ENCODE data around the gene IBSP. TPM values are rescaled to one million over a fixed set of nuclear protein-coding genes. Genes with fewer than 3 reads are reported as not detected.

IBSP gene
- total and polyA plus RNA-seq, 7 donors = not detected

DNA sequence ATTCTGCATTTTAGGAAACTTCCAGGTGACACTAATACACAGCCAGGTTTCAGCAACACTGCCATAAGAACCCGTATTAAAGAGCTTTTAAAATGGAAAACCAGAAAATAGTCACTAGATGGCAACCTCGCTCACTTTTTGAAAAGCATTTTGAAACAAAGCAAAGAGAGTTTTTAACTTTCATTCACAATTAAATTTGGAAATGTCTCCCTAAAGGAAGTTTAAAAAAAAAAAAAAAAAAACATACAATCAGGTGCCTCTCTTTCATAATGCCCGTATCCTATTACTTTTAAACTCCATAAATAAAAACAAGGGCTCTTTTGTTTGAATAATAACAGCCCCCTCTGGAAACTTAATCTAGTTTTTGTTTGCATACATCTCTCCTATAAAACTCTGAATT is 53.8 kb downstream of the IBSP start:
- intact Hi-C loops (cut with DNase I) = loop anchor here (1.0 kb wide), 2 partner anchors 120 to 358 kb away; no protein-coding TSS in a partner anchor
- Histone ChIP-seq H3K27me3 (no peaks in the 10 kb centered on the region), H3K36me3 (no peaks in the 10 kb centered on the region), H3K9me3 (no peaks in the 10 kb centered on the region), H3K27ac (no peak overlapping the region), H3K4me1 (peaks cover 0 to 9% (median 0%) of the 10 kb centered on the region in 4 donors), H3K4me3 (no peak overlapping the region)
- 1% methylated on average over 3 of the region's 3 CpGs for WGBS, 2 donors
- TF ChIP-seq, protein P1, sequence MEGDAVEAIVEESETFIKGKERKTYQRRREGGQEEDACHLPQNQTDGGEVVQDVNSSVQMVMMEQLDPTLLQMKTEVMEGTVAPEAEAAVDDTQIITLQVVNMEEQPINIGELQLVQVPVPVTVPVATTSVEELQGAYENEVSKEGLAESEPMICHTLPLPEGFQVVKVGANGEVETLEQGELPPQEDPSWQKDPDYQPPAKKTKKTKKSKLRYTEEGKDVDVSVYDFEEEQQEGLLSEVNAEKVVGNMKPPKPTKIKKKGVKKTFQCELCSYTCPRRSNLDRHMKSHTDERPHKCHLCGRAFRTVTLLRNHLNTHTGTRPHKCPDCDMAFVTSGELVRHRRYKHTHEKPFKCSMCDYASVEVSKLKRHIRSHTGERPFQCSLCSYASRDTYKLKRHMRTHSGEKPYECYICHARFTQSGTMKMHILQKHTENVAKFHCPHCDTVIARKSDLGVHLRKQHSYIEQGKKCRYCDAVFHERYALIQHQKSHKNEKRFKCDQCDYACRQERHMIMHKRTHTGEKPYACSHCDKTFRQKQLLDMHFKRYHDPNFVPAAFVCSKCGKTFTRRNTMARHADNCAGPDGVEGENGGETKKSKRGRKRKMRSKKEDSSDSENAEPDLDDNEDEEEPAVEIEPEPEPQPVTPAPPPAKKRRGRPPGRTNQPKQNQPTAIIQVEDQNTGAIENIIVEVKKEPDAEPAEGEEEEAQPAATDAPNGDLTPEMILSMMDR (IDR thresholded peaks at IDR 0.05) = peak in 3 of 4 experiments; percentile 19 to 53 (median 26)
- TF ChIP-seq EP300 (IDR thresholded peaks at IDR 0.05) (no peak), POLR2AphosphoS5 (IDR thresholded peaks at IDR 0.05) (no peak)
- DNase-seq = no peak

GRCh38 chr4:87853891-87854290 is 54.5 kb downstream of the IBSP start:
- H3K36me3 ChIP-seq = no peaks in the 10 kb centered on the region
- no peak overlapping the region for H3K27ac ChIP-seq
- intact Hi-C loops (cut with DNase I) = loop anchor here (1.0 kb wide), 2 partner anchors 119 to 357 kb away; no protein-coding TSS in a partner anchor
- H3K27me3 ChIP-seq = no peaks in the 10 kb centered on the region
- H3K4me1 ChIP-seq = peaks cover 0 to 6% (median 0%) of the 10 kb centered on the region in 4 donors
- no peak for TF ChIP-seq EP300 (IDR thresholded peaks at IDR 0.05)
- TF ChIP-seq, protein P1 (IDR thresholded peaks at IDR 0.05) = no peak
- no peak for TF ChIP-seq POLR2AphosphoS5 (IDR thresholded peaks at IDR 0.05)
- no peak for TF ChIP-seq POLR2A (IDR thresholded peaks at IDR 0.05)
- no peak overlapping the region for H3K4me3 ChIP-seq
- no peak for DNase-seq
- H3K9me3 ChIP-seq = no peaks in the 10 kb centered on the region

- H3K9me3 ChIP-seq = no peaks in the 10 kb centered on the region
- TF ChIP-seq, protein P1 (IDR thresholded peaks at IDR 0.05) = no peak
- TF ChIP-seq EP300 (IDR thresholded peaks at IDR 0.05) (no peak), POLR2A (IDR thresholded peaks at IDR 0.05) (no peak), POLR2AphosphoS5 (IDR thresholded peaks at IDR 0.05) (no peak)
- no peaks in the 10 kb centered on the region for H3K4me1 ChIP-seq
- H3K36me3 ChIP-seq = no peaks in the 10 kb centered on the region
- no peaks in the 10 kb centered on the region for H3K27me3 ChIP-seq
- WGBS, 2 donors = 60 to 77% methylated on average over 8 of the region's 8 CpGs
- no peak for DNase-seq
- no peak overlapping the region for H3K4me3 ChIP-seq
- intact Hi-C loops (cut with DNase I) = no loop called here
- no peak overlapping the region for H3K27ac ChIP-seq
These were observed 56.2 kb downstream of the IBSP start for GRCh38 chr4:87855559-87855958.

- H3K27ac ChIP-seq = no peak overlapping the region
- intact Hi-C loops (cut with DNase I) = no loop called here
- DNase-seq = no peak
- H3K9me3 ChIP-seq = no peaks in the 10 kb centered on the region
- TF ChIP-seq EP300 (IDR thresholded peaks at IDR 0.05) = no peak
- no peak for TF ChIP-seq POLR2A (IDR thresholded peaks at IDR 0.05)
- no peak for TF ChIP-seq POLR2AphosphoS5 (IDR thresholded peaks at IDR 0.05)
- TF ChIP-seq, protein P1 (IDR thresholded peaks at IDR 0.05) = no peak
- 62 to 67% methylated on average over 1 of the region's 1 CpG for WGBS, 2 donors
- no peaks in the 10 kb centered on the region for H3K4me1 ChIP-seq
- H3K4me3 ChIP-seq = no peak overlapping the region
- H3K27me3 ChIP-seq = no peaks in the 10 kb centered on the region
- no peaks in the 10 kb centered on the region for H3K36me3 ChIP-seq
These were observed 57.5 kb downstream of the IBSP start for GRCh38 chr4:87856816-87857215.

- Histone ChIP-seq H3K36me3 (no peaks in the 10 kb centered on the region), H3K27me3 (no peaks in the 10 kb centered on the region), H3K4me3 (no peak overlapping the region), H3K9me3 (no peaks in the 10 kb centered on the region), H3K4me1 (no peaks in the 10 kb centered on the region), H3K27ac (no peak overlapping the region)
- no peak for DNase-seq
- intact Hi-C loops (cut with DNase I) = no loop called here
- TF ChIP-seq EP300 (IDR thresholded peaks at IDR 0.05) (no peak), POLR2A (IDR thresholded peaks at IDR 0.05) (no peak), POLR2AphosphoS5 (IDR thresholded peaks at IDR 0.05) (no peak)
- TF ChIP-seq, protein P1 (IDR thresholded peaks at IDR 0.05) = no peak
- WGBS, 2 donors = 58 to 65% methylated on average over 5 of the region's 5 CpGs
These were observed 58.4 kb downstream of the IBSP start for GRCh38 chr4:87857789-87858188.

Measured in sigmoid colon (tissue), 7 donors.